ENCODE results near the gene PRKCB.
A peak's percentile ranks its signal among the peaks of the same experiment; 100 is the strongest.
"Not testable (repeated sequence)": the region's sequence is repeated elsewhere in the genome, so short reads cannot be mapped to it uniquely, and the experiment has no call there.

The PRKCB gene

GRCh38 chr16:24174957-24175356 is 339.2 kb downstream of the PRKCB start:
- DNase-seq (ENCODE audit: low spot score): no peak

GRCh38 chr16:24178496-24178895 is 342.7 kb downstream of the PRKCB start:
- DNase-seq (ENCODE audit: low spot score): peak; percentile 17

GRCh38 chr16:24180451-24180850 is 344.7 kb downstream of the PRKCB start:
- no peak for DNase-seq (ENCODE audit: low spot score)

GRCh38 chr16:24188021-24188542 is 352.3 kb downstream of the PRKCB start:
- DNase-seq (ENCODE audit: low spot score): no peak

GRCh38 chr16:24188751-24189318 is 353.1 kb downstream of the PRKCB start:
- no peak for DNase-seq (ENCODE audit: low spot score)

GRCh38 chr16:24189941-24190340 is 354.2 kb downstream of the PRKCB start:
- no peak for DNase-seq (ENCODE audit: low spot score)

- no peak for DNase-seq (ENCODE audit: low spot score)
These were observed 356.2 kb downstream of the PRKCB start for GRCh38 chr16:24191876-24192402.

GRCh38 chr16:24195221-24195620 is 359.4 kb downstream of the PRKCB start:
- no peak for DNase-seq (ENCODE audit: low spot score)

GRCh38 chr16:24198807-24199533 is 363.2 kb downstream of the PRKCB start:
- DNase-seq (ENCODE audit: low spot score): no peak

- DNase-seq (ENCODE audit: low spot score): no peak
These were observed 367.9 kb downstream of the PRKCB start for GRCh38 chr16:24203675-24204074.

- no peak for DNase-seq (ENCODE audit: low spot score)
These were observed 368.4 kb downstream of the PRKCB start for GRCh38 chr16:24204150-24204665.

GRCh38 chr16:24206926-24207325 is 371.1 kb downstream of the PRKCB start:
- no peak for DNase-seq (ENCODE audit: low spot score)

- no peak for DNase-seq (ENCODE audit: low spot score)
These were observed 372.9 kb downstream of the PRKCB start for GRCh38 chr16:24208710-24209109.

GRCh38 chr16:24214992-24215391 is 379.2 kb downstream of the PRKCB start:
- DNase-seq (ENCODE audit: low spot score): no peak

- DNase-seq (ENCODE audit: low spot score): no peak
These were observed 381.2 kb downstream of the PRKCB start for GRCh38 chr16:24216961-24217360.

GRCh38 chr16:24217461-24217860 is 381.7 kb downstream of the PRKCB start:
- DNase-seq (ENCODE audit: low spot score): no peak

GRCh38 chr16:24218299-24218698 is 382.5 kb downstream of the PRKCB start:
- no peak for DNase-seq (ENCODE audit: low spot score)

- no peak for DNase-seq (ENCODE audit: low spot score)
These were observed 385.4 kb downstream of the PRKCB start for GRCh38 chr16:24221219-24221618.

GRCh38 chr16:24228514-24228913 is 392.7 kb downstream of the PRKCB start:
- no peak for DNase-seq (ENCODE audit: low spot score)

- no peak for DNase-seq (ENCODE audit: low spot score)
These were observed 397.2 kb downstream of the PRKCB start for GRCh38 chr16:24232936-24233335.

- DNase-seq (ENCODE audit: low spot score): peak; percentile 3
These were observed 399.0 kb downstream of the PRKCB start for GRCh38 chr16:24234737-24235136.

GRCh38 chr16:24235806-24236205 is 400.0 kb downstream of the PRKCB start:
- DNase-seq (ENCODE audit: low spot score): no peak

GRCh38 chr16:24238846-24239245 is 403.1 kb downstream of the PRKCB start:
- not testable (repeated sequence) for DNase-seq (ENCODE audit: low spot score)
